Stimulated activated CD4-positive, alpha-beta T cell treated with anti-CD3 and anti-CD28 coated beads, Interleukin-4, amount 100 ng/mL, for 4 hours (primary cell): ENCODE results near the gene NYNRIN.
"Not testable (repeated sequence)": the region's sequence is repeated elsewhere in the genome, so short reads cannot be mapped to it uniquely, and the experiment has no call there.

Source experiments
- DNase-seq, 2 experiments: peaks; one replicate each; pipeline ENCODE4 v3.0.0-alpha.2; 2020

NYNRIN gene

GRCh38 chr14:24370748-24371147, 28.1 kb upstream of the NYNRIN start:
- DNase-seq = no peak

- DNase-seq = not testable (repeated sequence)
Measured at GRCh38 chr14:24371605-24372004, 27.2 kb upstream of the NYNRIN start.

- DNase-seq = no peak
Measured at GRCh38 chr14:24372701-24373416, 25.9 kb upstream of the NYNRIN start.

GRCh38 chr14:24376448-24377070, 22.2 kb upstream of the NYNRIN start:
- no peak for DNase-seq

GRCh38 chr14:24377126-24377525, 21.7 kb upstream of the NYNRIN start:
- DNase-seq = no peak

GRCh38 chr14:24377657-24378056, 21.1 kb upstream of the NYNRIN start:
- DNase-seq = no peak

GRCh38 chr14:24378327-24378726, 20.5 kb upstream of the NYNRIN start:
- no peak for DNase-seq

- DNase-seq = no peak
Measured at GRCh38 chr14:24378981-24379906, 19.6 kb upstream of the NYNRIN start.

- DNase-seq = no peak
Measured at GRCh38 chr14:24379907-24380730, 18.7 kb upstream of the NYNRIN start.

GRCh38 chr14:24381363-24382063, 17.3 kb upstream of the NYNRIN start:
- no peak for DNase-seq

GRCh38 chr14:24382064-24382371, 16.8 kb upstream of the NYNRIN start:
- DNase-seq = no peak

- DNase-seq = no peak
Measured at GRCh38 chr14:24384169-24384568, 14.6 kb upstream of the NYNRIN start.

GRCh38 chr14:24385524-24385923, 13.3 kb upstream of the NYNRIN start:
- no peak for DNase-seq

GRCh38 chr14:24387009-24387345, 11.8 kb upstream of the NYNRIN start:
- DNase-seq = no peak

GRCh38 chr14:24387579-24387978, 11.2 kb upstream of the NYNRIN start:
- DNase-seq = not testable (repeated sequence)

GRCh38 chr14:24388474-24389179, 10.2 kb upstream of the NYNRIN start:
- no peak for DNase-seq

- no peak for DNase-seq
Measured at GRCh38 chr14:24389226-24389848, 9.5 kb upstream of the NYNRIN start.

GRCh38 chr14:24390701-24391468, 7.9 kb upstream of the NYNRIN start:
- no peak for DNase-seq

- DNase-seq = no peak
Measured at GRCh38 chr14:24392325-24393091, 6.3 kb upstream of the NYNRIN start.

- DNase-seq = no peak
Measured at GRCh38 chr14:24394275-24394674, 4.5 kb upstream of the NYNRIN start.
